ENCODE measurements around the gene SMARCAL1.
"Not testable (repeated sequence)": the region's sequence is repeated elsewhere in the genome, so short reads cannot be mapped to it uniquely, and the experiment has no call there.

The SMARCAL1 gene

GRCh38 chr2:216412022-216412999, at the start of gene SMARCAL1:
TSS of gene SMARCAL1 (plus strand) at chr2:216412484. CDS start at chr2:216414705, 2,221 bp downstream.
- peak; percentile 97 for DNase-seq

GRCh38 chr2:216362730-216363129, 49.6 kb upstream of the SMARCAL1 start:
- DNase-seq: no peak

DNA sequence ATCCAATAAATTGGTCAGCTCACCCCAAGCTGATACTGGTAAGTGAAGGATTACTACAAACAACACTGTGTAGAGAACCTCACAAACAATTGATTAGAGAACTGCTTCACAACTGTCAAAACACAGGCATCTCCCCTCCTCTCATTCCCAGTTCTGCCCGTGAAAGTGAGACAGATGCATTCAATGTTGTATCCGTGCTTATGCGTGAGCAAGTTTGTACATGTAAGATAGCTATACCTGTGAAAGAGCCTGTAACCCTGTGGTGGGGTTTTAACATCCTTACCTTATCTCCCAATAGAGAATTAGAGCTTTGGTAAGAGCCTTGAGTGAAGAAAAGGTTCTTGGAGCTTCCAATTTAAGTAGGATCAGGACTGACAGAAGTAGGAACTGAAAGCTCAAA, 49.1 kb upstream of the SMARCAL1 start:
- DNase-seq: no peak

DNA sequence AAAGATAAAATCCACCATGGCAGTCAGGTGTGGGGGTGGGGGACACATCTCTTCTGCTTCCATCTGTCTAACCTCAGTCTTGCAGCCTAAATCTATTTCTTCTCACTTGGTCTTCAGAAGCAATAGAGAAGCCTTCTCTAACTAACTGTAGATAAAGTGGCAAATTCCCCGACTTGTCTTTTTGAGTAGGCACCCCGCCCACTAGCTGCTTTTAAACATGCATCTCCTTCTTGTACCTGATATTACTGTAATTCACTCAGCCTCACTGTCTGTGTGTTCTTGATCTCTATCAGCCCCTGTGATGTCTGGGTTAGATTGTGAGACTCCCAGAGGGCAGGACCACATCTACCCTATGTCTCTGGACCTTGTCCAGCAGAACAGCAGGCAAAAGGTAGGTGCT, 46.8 kb upstream of the SMARCAL1 start:
- DNase-seq: no peak

- DNase-seq: no peak
Measured at GRCh38 chr2:216366777-216367471, 45.4 kb upstream of the SMARCAL1 start.

DNA sequence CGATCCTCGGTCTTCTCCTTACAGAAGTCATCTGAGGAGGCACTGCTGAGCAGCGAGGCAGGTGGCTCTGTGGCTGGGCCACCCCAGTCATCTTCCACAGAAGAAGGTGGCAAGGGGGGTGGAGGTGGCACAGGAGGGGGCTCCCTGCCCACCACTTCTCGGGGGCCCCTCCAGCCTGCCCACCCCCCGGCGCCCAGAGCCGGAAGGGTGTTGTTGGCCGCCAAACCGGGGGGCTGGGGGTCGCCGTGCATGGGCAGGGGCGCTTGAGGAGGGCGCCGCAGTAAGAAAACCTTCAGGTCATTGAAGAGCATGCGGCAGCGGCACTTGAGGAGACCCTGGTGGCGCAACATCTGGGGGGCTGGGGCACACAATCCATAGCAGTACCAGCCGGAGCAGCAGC, 42.5 kb upstream of the SMARCAL1 start:
- DNase-seq: no peak

DNA sequence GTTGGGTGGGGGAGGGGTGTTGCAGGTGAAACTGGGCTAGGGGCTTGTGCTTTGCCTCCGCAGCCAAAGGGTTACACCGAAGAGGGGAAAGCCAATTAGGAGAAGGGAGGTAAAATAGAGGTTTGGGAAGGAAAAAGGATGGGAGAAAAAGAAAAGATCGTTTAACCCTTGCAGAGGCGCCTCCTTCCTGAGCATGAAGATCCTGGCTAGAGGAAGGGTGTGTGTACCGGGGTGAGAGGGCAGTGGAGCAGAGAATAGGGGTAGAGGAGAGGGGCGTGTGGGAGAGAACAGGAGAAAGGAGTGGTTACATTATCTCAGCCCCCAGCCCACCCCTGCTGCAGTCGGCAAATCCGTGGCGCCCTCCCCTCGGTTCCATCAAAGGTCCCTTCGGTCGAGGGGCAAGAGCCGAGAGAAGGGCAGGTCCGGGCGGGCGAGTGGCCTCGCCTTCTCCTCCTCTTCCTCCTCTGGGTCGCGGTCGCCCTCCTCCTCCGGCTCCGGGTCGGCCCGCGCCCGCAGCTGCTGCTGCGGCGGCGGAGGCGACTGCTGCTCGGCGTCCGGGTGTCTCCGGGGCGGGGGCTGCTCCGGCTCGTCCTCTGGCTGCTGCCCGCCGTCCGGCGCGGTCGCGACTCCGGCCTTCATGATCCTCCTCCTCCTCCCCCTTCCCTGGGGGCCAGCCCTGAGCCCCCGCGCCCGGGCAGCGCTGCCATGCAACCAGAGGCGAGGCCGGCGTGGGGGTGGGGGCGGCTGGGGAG, 41.1 kb upstream of the SMARCAL1 start:
- no peak for DNase-seq

DNA sequence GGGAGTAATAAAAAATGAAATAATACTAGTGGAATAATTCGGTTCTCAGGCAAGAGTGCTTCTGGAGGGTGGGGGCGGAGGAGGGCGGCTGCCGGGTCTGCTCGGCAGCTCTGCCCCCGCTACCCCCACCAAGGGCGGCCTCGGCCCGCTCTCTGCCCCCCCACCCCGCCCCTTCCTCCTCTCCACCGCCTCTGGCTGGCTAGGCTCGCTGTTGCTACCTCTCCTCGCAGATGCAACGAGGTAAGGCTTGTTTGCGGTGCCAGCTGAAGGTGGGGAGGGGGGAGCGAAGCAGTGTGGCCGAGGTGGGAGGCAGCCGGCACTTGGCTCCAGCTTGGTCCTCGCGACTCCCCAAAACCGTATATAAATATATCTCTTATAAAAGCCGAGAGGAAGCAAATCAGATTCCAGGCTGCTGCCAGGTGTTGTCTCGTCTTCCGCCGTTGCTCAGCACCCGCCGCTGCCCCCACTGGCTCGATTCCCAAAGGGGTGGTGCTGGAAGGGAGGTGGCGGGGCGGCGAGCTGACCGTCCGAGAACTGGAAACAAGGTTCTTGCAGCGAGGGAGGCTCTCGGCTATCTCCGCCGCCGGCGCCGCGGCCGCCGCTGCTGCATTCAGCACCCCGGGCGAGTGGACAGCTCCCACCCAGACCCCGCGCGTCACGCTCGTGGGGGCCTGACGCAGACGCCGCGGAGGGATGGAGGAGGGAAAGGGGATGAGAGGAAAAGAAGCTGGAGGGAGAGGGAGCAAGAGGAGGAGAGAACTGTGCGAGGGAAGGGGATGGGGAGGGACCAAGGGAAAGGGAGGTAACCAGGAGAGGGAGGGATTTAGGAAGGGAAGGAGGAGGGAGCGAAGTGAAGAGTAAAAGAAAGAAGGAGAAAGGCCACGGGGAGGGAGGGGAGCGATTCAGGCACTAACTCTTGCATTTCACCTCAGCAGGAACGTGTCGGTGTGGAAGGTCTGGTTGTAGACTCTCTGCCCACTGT, 40.3 kb upstream of the SMARCAL1 start, which contains the start of gene MARCHF4:
Gene MARCHF4 (minus strand): TSS at position 763 of the 982 bp plus-strand sequence. CDS start 2,223 bp downstream, outside the sequence.
- DNase-seq: peak; percentile 25

- no peak for DNase-seq
Measured at GRCh38 chr2:216372761-216373291, 39.5 kb upstream of the SMARCAL1 start.

GRCh38 chr2:216373896-216374295, 38.4 kb upstream of the SMARCAL1 start:
- no peak for DNase-seq

DNA sequence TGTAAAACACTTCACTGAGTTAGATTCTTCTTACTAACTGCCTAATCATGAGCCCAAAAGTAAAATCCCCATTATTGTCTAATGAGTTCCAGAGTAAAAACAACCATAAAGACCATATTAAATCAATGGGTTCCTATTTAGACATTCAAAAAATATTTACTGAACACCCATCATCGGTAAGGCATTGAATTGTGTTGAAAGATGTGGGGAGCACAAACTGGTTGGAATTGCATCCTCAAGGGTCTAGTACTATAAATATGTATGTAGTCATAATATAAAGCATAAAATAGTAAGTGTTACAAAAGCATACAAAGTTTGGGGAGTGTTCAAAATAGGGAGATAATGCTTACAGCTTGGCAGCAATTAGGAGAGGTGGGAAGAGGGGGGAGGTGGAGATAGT, 37.0 kb upstream of the SMARCAL1 start:
- DNase-seq: no peak

- DNase-seq: no peak
Measured at GRCh38 chr2:216379977-216380376, 32.3 kb upstream of the SMARCAL1 start.

DNA sequence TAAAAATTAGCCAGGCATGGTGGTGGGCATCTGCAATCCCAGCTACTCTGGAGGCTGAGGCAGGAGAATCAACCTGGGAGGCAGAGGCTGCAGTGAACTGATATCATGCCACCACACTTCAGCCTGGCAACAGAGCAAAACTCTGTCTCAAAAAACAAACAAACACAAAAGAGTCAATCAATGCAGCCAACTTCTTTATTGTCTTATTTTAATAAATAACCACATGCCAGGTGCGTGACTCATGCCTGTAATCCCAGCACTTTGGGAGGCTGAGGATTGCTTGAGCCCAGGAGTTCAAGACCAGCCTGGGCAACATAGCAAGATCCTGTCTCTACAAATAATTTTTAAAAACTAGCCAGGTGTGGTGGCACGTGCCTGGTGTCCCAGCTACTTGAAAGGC, 27.9 kb upstream of the SMARCAL1 start:
- not testable (repeated sequence) for DNase-seq

DNA sequence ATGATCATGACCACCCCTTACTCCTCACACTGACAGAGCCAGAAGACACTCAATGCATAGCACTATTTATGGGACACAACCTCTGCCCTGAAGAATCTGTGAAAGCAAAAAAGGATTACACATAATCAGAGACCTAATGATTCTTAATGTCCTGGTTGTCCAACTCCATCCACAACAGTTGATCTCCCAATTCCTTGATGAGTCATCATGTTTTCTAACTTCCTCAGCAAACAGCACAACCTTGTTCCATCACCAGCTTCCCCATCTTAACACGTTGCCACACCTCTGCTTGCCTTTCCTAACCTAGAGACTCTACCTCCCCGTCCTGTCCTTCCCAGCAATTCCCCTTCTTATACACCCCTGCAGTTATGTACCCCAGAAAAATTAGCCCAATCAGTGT, 26.8 kb upstream of the SMARCAL1 start:
- DNase-seq: no peak

DNA sequence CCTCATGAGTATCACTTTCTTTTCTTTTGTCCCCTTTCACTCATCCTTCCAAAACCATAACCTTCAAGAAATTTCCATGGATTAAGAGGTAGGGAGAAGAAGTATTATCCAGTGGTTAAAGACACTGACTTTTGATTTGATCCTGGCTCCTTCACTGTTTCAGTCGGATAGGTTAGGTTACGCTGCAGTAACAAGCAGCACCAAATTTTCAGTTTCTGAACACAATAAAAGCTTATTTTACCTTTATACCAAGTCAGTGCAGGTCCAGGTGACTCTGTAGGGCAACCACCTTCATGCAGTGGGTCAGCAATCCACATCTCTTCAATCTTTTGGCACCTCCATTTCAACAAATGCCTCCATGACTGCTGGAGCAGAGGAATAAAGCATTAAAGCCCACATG, 25.0 kb upstream of the SMARCAL1 start:
- DNase-seq: no peak

DNA sequence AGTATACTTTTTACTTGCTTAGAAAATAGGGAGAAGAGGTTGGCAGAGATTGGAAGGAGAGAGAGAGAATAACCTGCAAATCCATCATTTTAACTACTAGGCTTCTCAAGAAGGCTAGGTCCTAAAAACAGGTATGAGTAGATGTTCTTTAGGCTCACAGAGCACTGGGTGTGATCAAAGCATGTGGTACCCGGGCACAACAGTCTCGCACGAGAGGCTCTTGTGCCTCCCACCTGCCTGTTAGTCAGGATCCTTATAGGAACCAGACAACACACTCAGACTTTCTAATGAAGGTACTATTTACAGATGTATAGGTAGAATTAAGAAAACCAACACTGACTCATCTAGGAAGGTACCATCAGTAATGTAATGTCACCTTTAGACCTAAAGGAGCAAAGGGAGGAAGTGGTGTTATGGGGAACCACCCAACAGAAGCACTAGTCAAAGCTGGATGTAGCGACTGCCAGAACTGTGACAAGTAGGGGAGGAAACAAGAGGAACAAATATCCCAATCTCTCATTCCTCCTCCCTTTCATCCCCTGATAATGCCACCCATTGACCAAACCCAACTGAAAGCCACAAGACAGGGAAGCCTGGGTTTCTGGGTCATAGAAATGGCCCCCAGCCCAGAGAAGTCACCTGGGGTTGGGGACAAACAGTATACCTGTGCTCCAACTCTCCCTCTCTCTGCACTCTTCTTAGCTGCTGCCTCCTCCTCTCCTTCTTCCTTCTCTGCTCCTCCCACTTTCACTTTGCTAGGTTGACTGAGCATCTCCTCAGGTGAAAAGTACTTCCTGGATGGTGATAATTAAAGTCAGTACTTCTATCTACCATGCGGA, 24.0 kb upstream of the SMARCAL1 start:
- no peak for DNase-seq

GRCh38 chr2:216389570-216389969, 22.7 kb upstream of the SMARCAL1 start:
- DNase-seq: no peak

DNA sequence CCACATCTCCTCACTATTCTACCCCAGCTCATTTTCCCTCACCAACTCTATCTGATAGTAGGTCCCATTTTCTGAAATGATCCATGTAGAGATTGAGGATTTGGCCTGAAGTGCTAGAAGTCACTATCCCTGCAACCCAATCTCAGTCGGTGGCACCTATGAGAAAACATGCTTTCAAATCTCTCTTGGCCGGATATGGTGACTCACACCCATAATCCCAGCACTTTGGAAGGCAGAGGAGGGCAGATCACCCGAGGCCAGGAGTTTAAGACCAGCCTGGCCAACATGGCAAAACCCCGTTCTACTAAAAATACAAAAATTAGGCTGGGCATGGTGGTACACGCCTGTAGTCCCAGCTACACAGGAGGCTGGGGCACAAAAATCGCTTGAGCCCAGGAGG, 20.9 kb upstream of the SMARCAL1 start:
- DNase-seq: no peak

DNA sequence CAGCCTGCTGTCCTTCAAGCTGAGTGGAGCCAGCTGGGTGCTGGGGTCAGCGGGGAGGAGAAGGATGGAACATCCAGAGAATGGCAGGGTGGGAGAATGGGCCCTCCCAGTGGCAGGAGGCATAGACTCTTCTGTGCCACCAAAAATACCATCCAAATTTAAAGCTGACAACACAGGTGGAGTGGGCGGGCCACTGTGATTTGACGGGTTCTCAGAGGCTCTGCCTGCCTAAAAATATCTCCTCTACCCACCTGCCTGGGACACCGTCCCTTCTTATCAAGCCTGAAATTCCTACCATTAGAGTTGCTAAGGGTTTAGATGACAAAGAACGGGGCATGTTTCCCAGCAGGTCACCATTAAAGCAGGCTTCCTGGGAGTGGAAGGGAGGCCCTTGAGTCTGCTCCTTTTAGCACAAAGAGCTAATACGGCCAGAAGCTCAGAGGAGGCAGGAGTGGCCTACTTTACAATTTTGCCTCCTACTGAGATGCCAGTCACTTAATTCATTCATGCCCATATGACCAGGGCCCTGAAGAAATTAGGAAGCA, 20.2 kb upstream of the SMARCAL1 start:
- no peak for DNase-seq
